GM18861 (cell line): ENCODE results near the gene ADCY5.

Experiments
- ATAC-seq: cut with Tn5 transposase; IDR thresholded peaks from one replicate; pipeline ENCODE4 v1.9.1; 2021; ENCODE audit not compliant: unreplicated experiment

The ADCY5 gene

DNA sequence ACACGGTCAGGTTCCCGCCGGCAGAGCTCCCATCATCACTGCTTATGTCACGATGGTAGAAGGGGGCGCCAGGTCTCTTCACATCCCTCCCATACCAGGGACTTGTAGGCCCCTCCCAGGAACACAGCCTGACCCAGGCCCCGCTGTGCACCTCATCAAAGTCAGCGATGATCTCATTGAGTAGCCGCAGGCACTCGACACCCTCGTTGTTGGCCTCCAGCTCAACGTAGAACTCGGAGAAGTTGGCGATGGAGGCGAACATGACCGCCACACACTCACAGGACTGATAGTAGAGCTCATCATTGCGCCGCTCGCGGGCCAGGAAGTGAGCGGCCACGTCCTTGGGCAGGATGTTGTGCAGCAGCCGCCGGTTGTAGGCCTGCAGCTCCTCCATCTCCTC is 157.9 kb downstream of the ADCY5 start:
- ATAC-seq = no peak

DNA sequence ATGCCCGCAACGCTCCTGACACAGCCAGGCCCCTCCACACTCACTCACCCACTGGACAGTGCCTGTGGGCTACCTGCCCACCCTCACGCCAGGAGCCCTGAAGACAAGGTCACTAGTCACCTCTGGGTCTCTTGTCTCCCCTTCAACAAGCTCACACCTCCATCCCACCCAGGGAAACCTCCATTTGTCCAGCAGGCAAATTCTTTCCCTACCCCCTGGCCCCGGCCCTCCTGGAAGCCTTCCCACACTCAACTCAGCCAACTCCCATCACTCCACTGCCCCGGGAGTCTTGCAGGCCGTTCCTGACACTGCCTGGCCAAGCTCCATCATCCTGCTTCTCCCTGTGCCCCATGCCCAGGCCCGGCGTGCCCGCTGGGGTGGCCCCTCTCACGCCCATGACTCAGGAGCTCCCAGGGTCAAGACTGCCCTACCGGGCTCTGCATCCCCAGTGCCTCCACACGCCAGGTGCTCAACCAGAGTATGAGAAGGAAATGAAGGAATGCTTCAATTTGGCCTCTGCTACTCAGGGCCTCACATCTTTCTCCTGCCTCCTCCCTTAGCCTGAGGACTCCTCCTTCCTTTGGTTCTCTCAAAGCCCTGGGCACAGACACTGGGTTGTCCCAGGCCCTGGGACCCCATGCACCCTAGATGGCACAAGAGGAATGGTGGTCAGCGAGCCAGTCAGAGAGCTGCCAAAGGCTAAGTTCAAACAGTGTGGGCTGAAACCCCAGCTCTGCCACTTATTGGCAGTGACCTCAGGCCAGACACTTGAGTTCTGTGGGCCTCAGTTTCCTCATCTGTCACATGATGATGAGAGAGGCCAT is 158.6 kb downstream of the ADCY5 start:
- no peak for ATAC-seq

DNA sequence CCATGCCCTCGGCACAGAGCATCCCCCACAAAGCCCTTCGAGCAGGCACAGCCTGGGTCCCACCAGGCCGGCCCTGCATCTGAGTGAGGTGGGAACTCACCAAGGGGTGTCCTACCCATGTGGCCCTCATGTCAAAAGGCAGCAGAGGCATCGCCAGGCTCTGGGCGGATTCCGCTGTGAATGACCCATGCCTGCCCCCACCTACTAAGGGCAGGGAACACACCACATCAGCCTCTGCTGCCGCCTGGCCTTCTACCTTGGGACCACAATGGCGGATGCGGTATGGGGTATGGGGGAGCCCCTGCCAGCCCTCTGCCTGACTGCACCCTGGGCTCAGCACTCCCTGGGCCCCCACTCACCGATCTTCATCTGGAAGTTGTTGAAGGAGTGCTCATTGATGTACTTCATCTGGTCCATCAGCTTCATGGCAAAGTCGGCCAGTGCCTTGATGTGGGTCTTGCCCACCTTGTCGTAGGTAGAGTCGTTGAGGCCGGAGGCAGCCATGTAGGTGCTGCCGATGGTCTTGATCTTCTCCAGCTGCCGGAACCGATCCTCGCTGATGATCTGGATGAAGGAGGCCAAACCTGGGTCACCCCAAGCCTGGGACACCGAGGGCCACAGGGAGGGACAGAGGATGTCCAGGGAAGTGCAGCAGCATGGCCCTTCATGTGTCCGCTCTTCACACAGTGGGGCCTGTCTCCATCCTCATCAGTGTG is 159.3 kb downstream of the ADCY5 start:
- no peak for ATAC-seq

DNA sequence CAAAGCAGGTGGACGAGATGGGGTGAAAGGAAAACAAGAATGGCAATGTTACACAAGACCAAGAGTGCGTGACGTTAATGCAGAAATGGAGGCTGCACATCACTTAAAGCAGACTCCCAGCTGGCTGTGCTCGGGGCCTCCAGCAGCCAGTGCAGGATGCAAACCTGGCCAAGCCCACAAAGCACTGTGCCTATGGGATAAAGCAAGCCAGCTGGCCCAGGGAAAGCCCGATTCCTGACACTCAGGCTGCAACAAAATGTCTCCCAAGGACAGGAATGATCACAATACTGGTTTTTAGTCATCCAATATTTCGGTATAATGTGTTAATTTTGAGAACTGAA is 161.0 kb downstream of the ADCY5 start:
- ATAC-seq = no peak

DNA sequence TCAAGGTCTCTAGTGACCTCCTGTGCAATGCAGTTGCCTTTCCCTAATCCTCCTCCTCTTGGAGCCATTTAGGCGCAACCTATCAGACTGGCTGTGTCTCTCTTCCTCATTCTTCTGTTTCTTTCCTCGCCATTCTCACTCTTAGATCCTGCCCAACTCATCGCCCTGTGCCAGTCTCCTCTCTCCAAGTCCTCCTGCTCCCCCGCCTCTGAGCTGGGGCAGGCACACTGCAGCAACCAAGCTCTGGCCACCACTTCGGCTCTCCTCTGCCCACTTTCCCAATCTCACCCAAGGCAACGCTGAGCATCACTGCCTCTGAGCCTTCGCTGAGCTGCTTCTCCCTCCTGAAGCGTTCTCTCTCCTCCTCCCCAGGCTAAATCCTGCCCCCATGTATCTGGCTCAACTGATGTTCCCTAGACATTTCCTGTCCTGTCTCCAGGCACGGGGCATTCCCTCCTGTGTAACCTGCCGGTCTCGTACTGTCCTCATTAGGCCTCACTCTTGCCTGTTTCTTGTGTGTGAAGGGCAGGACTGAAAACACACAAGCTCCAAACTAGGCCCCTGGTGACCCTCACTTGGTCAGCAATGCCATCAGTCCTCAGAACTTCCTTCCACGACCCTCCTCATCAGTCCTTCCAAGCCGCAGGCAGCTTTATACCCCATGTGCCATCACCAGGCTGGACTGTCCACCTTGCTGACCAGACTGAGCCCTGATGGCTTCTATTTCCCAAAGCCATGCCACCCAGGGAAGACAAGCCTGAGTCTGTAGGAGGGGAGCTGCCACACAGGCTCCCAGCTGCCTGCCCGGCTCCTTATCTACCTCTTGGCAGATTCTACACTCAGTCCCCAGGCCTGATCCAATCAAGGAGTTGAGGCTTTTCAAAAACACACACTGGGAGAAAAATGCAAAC is 161.6 kb downstream of the ADCY5 start:
- no peak for ATAC-seq

DNA sequence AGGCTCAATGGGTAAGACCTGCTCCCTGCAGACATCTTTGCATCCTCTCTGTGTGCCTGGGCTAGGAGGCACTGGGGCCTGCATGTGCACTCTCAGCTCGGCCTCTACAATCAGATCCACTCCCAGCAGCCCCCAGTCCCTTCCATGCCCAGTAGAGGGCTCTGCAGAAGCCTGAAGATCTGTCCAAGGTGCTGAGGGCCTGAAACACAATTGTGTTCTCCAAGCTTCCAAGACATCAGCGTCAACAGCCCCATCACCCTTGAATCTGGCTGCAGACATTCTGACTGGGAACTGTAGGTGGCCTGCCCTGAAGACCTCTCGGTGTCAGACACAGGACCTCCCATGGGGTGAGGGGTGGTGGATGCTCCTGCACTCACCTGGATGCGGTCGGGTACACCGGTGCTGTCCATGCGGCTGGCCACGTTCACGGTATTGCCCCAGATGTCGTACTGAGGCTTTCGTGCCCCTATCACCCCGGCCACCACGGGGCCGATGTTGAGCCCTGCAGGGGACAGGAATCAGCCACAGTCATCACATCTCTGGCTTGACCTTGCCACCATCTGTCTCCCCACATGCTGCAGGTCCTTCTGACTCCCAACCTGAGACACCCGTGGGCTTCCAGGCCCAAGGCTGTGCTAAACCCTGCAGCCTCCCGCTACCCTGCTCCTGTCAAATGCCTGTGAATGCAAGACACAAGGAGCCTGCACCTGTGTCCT is 162.4 kb downstream of the ADCY5 start:
- peak; percentile 64 for ATAC-seq

DNA sequence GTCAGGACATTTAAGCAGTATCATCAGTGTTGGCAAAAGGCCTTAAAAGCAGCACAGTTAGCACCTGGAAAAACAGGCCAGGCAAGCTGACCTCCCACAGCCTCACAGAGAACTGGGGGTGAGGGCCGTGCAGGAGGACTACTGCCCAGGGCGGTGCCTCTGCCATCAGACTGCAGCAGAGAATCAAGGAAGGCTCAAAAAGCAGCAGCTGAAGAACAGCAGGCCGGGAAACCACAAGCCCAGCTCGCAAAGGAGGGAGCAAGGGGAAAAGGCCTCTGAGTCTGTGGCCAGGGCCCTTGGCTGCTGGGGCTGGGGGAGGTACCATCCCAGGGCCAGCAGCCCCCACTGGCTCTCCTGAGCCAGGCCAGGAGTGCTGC is 163.0 kb downstream of the ADCY5 start:
- ATAC-seq = no peak

DNA sequence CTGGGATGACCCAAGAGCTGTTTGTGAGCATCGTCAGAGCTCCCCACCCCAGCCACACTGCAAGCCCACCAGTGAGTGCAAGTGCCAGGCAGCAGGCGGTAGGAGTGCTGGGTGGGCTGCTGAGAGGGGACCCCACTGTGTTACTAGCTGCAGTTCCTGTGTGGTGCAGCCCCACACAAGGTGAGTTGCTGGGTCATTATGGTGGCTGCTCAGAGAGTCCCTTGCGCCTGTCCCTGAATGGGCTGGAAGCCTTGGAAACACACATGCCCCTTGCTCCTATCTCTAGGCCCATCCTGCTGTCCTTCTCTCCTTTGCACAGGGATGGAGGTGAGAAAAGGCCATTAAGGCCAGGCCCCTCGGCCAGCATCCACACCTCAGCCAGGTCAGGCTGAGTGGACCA is 163.4 kb downstream of the ADCY5 start:
- ATAC-seq = no peak

DNA sequence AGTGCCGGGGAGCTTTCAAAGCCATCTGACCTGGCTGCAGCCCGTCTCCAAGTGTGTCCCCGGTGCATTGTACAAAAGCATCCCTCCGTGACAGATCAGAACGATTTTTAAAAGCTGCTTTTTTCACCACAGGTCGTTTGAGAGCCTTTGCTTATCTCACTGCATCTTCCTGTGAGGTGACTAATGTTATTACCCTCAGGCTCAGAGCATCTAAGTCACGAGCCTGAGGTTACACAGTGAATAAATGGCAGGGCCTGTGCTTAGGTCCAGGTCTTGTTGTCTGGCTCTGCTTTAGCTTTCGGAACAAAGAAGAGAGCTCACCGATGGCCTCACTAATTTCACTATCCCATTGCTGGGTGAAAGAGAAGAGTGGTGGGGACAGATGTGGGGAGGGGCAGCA is 163.8 kb downstream of the ADCY5 start:
- ATAC-seq = no peak

DNA sequence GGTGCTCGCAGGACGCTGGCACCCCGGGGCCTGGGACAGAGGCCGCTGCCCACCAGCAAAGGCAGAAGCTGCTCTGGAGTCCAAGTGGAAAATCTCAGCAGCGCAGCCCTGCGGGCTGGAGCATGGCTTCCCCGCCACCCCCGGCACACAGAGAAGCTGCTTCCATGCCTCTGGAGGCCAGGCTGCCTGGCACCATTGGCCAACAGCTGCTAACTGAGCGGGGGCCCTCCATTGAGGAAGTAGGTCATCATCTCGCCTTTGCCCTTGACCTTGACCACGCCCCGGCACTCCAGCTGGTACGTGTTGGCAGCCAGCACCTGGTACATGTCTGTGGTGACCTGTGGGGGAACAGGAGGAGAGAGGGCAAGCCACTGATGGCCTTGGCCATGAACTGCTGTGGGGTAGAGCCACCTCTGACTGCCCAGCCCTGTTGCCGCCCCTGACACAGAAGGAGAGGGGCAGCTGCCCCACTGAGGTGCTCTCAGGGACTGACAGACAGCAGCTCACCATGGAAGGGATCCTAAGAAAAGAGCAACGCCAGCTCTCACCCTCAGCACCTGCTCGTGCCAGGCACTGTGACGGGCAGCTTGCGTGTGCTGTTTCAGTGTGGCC is 164.4 kb downstream of the ADCY5 start:
- no peak for ATAC-seq

DNA sequence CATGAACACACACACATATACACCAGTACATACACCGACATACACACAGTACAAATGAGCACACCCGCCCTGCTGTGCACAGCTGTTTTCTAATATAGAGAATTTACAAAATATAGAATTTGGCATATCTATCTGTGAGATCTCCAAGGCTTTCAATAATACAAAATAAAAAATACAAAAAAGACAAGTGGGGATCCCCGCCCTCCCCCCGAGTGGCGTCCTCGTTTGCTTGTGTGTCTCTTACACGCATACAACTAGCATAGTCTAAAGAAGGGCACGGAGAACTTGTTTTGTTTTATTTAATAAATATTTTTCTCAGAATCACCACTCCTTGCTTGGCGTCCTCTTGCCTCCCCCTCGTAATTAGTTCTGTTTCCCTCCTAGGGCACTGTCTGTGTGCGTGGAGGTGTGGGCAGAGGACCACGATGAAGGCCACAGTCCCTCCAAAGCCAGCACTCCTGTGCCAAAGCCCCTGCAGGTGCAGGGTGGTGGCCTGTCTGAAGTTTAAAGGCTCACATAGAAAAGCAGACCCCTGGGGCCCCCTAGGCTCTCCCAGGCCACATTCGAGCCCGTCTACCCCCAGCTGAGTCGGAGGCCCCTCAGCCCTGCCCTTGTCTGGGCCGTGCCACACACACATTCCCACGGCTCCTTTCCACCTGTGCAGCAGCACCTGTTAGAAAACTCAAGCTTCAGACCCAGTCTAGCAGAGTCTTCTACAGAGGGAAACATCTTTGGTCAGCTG is 165.1 kb downstream of the ADCY5 start:
- no peak for ATAC-seq

DNA sequence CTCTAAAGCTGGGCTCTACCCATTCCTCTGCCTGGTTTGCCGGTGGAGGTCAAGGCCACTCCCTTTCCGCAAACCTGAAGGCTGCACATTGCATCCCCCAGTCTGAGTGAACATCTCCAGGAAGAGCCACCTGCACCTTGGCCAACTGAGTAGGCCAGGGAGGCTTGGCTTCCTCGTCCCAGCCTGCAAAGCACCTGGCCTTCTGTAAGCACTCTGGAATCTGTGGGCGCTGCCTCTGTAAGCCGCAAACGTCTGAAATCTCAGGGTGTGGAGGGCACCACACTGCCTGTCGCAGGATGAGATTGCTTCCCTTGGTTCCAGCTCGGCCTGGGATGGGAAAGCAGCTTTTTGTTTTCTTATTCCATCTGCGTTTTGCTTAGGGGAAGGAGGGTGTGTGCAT is 165.8 kb downstream of the ADCY5 start:
- no peak for ATAC-seq

DNA sequence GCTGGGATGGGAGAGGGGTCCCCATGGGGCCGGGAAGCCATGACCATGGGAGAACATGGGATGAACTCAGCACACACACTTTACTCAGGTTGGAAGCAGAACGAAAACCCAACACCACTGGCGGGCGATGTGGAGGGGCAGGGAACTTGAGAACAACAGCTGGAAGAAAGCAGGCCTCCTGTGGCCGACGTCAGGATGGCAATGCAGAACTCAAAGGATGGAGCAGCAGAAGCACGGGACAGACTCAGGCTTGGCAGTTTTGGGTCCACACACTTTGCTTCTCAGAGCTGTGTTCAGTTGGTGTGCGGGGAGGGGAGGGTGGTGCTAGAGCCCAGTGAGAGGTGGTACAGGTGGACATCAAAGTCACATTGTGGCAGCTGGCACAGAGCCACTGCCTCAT is 166.4 kb downstream of the ADCY5 start:
- ATAC-seq = no peak

DNA sequence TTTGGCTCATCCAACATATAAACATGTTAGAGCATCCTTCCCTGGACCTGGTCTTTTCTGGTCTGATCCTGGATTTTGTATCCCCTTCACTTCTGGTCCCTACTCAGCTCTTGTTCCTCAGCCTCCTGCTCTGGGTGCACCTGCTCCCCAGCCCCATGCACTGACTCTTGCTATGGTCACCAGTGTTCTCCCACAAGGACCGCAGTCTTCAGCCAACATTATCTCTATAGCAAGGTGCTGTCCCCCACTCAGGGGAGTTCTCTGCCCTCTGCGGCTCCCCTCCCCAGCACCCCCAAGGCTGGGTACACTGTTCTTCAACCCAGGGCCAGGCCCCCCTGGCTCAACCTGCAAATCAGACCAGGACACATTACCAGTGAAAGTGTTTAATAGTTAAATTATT is 167.0 kb downstream of the ADCY5 start:
- ATAC-seq = no peak

DNA sequence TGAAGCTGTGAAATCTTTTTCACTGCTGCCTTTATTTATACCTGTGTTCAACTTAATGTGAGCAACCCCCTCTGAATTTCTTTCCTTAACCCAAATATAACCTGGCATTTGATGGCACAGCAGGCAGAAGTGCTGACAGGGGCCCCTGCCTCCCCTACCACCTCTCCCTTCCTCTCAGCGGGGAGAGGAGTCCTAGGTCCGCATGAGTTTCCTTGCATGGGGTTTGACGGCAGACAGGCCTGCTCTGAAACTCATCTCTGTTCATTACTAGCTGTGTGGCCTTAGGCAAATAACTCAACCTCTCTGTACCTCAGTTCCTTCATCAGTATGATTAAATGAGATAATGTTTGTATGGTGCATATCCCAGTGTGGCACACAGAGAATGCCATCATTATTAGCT is 167.5 kb downstream of the ADCY5 start:
- no peak for ATAC-seq

DNA sequence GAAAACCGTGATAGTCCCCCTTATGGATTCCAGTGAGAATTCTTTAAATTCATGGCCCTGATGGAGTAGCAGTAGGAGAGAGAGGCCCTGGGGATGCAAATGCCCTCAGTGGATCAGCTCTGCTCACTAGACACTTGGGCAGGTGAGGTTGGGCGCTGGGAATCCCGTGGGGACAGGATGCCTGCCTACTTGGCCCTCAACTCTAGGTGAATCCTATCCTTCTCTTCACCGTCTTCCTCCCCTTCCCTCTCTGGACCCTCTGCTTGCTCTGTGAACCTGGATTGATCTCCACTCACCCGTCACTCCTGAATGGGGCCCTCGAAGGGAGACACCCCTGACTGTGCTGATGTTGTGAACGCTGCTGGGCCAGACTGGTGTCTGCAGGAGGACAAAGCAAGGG is 169.8 kb downstream of the ADCY5 start:
- no peak for ATAC-seq

DNA sequence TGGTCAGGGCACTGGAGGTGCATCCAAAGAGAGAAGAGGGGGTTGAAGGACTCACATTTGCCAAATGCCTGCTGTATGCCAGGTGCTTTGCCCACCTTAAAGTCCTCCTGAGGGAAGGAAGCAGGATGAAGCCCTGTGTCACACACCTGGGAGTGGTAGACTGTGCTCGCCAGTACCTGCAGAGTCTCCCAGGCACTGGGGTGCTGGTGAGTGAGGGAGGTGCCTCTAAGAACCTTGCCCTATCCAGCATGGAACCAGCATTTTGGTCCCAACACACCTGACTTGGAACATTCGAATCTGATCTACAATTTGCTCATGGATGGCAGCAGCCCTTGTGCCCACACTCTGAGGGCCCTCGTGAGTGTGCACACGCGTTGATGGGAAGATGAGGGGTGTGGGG is 170.4 kb downstream of the ADCY5 start:
- ATAC-seq = no peak

DNA sequence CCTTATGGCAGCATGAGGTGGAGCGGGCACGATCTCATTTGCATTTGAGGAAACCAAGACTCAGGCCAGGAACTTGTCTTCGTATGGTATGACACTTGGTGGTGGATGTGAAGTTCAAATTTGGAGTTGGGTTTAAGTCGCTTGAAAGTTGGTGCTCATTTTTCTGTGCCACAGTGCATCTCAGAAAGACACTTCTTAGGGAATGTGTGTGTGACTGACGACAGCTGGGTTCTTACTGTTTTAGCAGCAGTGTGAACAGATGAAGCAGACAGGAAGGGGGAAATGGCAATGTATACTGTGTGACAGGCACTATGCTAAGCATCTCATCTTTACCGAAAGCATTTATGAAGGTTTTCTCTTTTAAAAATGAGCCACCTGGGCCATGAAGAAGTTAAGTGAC is 171.8 kb downstream of the ADCY5 start:
- ATAC-seq = no peak

DNA sequence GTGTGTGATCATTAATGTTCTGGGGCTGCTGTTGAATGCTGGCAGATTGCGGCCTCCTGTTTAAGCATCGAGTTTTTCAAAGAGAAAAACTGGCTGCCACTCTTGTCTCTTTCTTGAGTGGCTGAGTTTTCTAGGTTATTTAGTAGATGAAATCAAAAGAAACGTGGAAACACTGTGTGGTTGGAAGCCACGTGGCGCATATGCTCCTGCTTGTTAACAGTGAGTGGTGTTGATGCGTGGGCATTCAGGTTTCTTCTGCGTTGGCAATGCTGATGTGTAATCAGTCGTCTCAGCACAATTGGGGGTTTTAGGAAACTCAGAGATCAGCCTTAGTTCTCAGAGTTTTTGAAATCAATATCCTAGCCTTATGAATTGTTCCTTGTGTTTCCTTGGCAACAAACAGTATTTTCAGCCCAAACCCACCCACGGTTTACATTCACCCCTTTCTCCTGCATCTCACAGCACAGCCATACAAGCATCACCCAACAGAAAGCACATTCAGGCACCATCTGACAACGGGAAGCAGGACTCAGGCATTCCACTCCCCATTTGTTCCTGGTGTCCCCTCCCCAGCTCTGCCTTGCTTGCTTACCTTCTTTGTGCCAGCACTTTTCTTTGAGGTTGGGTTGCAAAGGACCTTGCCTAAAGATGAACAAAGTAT is 172.4 kb downstream of the ADCY5 start:
- ATAC-seq = no peak
